ENCODE measurements around the gene LHX1. TPM values are rescaled to one million over a fixed set of nuclear protein-coding genes. Genes with fewer than 3 reads are reported as not detected.

Gene LHX1
- total RNA-seq, 1 donor from 2014 or later: not detected

- Histone ChIP-seq H3K4me3 (ENCODE audit: low read length in 3 of 3) (no peak overlapping the region), H3K9me3 (ENCODE audit: control insufficient read depth in 3 of 3, low read length in 3 of 3) (no peaks in the 10 kb centered on the region), H3K27me3 (ENCODE audit: control insufficient read depth in 3 of 3, insufficient read depth in 3 of 3, low read length in 3 of 3) (peaks cover 37 to 64% (median 55%) of the 10 kb centered on the region in 3 donors), H3K36me3 (ENCODE audit: control insufficient read depth in 3 of 3, insufficient read depth in 3 of 3, low read length in 3 of 3) (no peaks in the 10 kb centered on the region), H3K4me1 (ENCODE audit: control insufficient read depth in 3 of 3, insufficient read depth in 3 of 3, low read length in 3 of 3) (no peaks in the 10 kb centered on the region), H3K9ac (ENCODE audit: low read depth in 1 of 3, low read length in 3 of 3) (no peak overlapping the region), H3K27ac (ENCODE audit: low read depth, low read length) (no peak overlapping the region)
Observed at GRCh38 chr17:36921095-36921851, 16.0 kb upstream of the LHX1 start.

- H3K27me3 ChIP-seq (ENCODE audit: control insufficient read depth in 3 of 3, insufficient read depth in 3 of 3, low read length in 3 of 3): peaks cover 43 to 67% (median 61%) of the 10 kb centered on the region in 3 donors
- H3K27ac ChIP-seq (ENCODE audit: low read depth, low read length): no peak overlapping the region
- no peak overlapping the region for H3K4me3 ChIP-seq (ENCODE audit: low read length in 3 of 3)
- H3K36me3 ChIP-seq (ENCODE audit: control insufficient read depth in 3 of 3, insufficient read depth in 3 of 3, low read length in 3 of 3): no peaks in the 10 kb centered on the region
- H3K9me3 ChIP-seq (ENCODE audit: control insufficient read depth in 3 of 3, low read length in 3 of 3): no peaks in the 10 kb centered on the region
- H3K9ac ChIP-seq (ENCODE audit: low read depth in 1 of 3, low read length in 3 of 3): no peak overlapping the region
- no peaks in the 10 kb centered on the region for H3K4me1 ChIP-seq (ENCODE audit: control insufficient read depth in 3 of 3, insufficient read depth in 3 of 3, low read length in 3 of 3)
Observed at GRCh38 chr17:36922175-36922574, 15.1 kb upstream of the LHX1 start.

GRCh38 chr17:36923814-36924221, 13.5 kb upstream of the LHX1 start:
- H3K36me3 ChIP-seq (ENCODE audit: control insufficient read depth in 3 of 3, insufficient read depth in 3 of 3, low read length in 3 of 3): no peaks in the 10 kb centered on the region
- H3K9ac ChIP-seq (ENCODE audit: low read depth in 1 of 3, low read length in 3 of 3): no peak overlapping the region

GRCh38 chr17:36926226-36926625, 11.0 kb upstream of the LHX1 start:
- peaks cover 0 to 4% (median 4%) of the 10 kb centered on the region in 3 donors for H3K4me1 ChIP-seq (ENCODE audit: control insufficient read depth in 3 of 3, insufficient read depth in 3 of 3, low read length in 3 of 3)
- no peak overlapping the region for H3K9ac ChIP-seq (ENCODE audit: low read depth in 1 of 3, low read length in 3 of 3)
- peaks cover 64 to 76% (median 73%) of the 10 kb centered on the region in 3 donors for H3K27me3 ChIP-seq (ENCODE audit: control insufficient read depth in 3 of 3, insufficient read depth in 3 of 3, low read length in 3 of 3)
- no peaks in the 10 kb centered on the region for H3K9me3 ChIP-seq (ENCODE audit: control insufficient read depth in 3 of 3, low read length in 3 of 3)
- H3K27ac ChIP-seq (ENCODE audit: low read depth, low read length): no peak overlapping the region
- H3K36me3 ChIP-seq (ENCODE audit: control insufficient read depth in 3 of 3, insufficient read depth in 3 of 3, low read length in 3 of 3): no peaks in the 10 kb centered on the region
- no peak overlapping the region for H3K4me3 ChIP-seq (ENCODE audit: low read length in 3 of 3)

More at GRCh38 chr17:36923814-36924221, 13.5 kb upstream of the LHX1 start:
- no peak overlapping the region for H3K27ac ChIP-seq (ENCODE audit: low read depth, low read length)
- H3K4me3 ChIP-seq (ENCODE audit: low read length in 3 of 3): no peak overlapping the region
- H3K27me3 ChIP-seq (ENCODE audit: control insufficient read depth in 3 of 3, insufficient read depth in 3 of 3, low read length in 3 of 3): peaks cover 53 to 72% (median 70%) of the 10 kb centered on the region in 3 donors
- no peaks in the 10 kb centered on the region for H3K4me1 ChIP-seq (ENCODE audit: control insufficient read depth in 3 of 3, insufficient read depth in 3 of 3, low read length in 3 of 3)
- no peaks in the 10 kb centered on the region for H3K9me3 ChIP-seq (ENCODE audit: control insufficient read depth in 3 of 3, low read length in 3 of 3)

DNA sequence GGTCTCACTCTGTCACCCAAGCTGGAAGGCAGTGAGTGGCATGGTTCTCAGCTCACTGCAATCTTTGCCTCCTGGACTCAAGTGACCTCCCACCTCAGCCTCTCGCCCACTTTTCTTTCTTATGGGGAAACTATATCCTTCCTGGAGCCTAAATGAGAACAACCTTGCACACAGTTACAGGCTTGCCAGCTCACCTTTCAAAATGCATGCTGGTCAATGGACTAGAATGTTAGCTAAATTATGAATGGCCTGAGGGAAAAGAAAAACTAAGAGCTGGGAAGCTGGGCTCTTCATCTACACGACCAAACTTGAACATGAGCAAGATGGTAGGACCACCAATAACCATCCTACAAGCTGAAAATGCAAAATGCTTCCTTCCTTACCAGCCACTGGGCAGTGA, 10.6 kb upstream of the LHX1 start:
- no peak overlapping the region for H3K27ac ChIP-seq (ENCODE audit: low read depth, low read length)
- H3K9me3 ChIP-seq (ENCODE audit: control insufficient read depth in 3 of 3, low read length in 3 of 3): no peaks in the 10 kb centered on the region
- H3K36me3 ChIP-seq (ENCODE audit: control insufficient read depth in 3 of 3, insufficient read depth in 3 of 3, low read length in 3 of 3): no peaks in the 10 kb centered on the region
- no peak overlapping the region for H3K9ac ChIP-seq (ENCODE audit: low read depth in 1 of 3, low read length in 3 of 3)
- H3K4me1 ChIP-seq (ENCODE audit: control insufficient read depth in 3 of 3, insufficient read depth in 3 of 3, low read length in 3 of 3): peaks cover 2 to 8% (median 5%) of the 10 kb centered on the region in 3 donors
- peaks cover 66 to 76% (median 74%) of the 10 kb centered on the region in 3 donors for H3K27me3 ChIP-seq (ENCODE audit: control insufficient read depth in 3 of 3, insufficient read depth in 3 of 3, low read length in 3 of 3)
- H3K4me3 ChIP-seq (ENCODE audit: low read length in 3 of 3): no peak overlapping the region

DNA sequence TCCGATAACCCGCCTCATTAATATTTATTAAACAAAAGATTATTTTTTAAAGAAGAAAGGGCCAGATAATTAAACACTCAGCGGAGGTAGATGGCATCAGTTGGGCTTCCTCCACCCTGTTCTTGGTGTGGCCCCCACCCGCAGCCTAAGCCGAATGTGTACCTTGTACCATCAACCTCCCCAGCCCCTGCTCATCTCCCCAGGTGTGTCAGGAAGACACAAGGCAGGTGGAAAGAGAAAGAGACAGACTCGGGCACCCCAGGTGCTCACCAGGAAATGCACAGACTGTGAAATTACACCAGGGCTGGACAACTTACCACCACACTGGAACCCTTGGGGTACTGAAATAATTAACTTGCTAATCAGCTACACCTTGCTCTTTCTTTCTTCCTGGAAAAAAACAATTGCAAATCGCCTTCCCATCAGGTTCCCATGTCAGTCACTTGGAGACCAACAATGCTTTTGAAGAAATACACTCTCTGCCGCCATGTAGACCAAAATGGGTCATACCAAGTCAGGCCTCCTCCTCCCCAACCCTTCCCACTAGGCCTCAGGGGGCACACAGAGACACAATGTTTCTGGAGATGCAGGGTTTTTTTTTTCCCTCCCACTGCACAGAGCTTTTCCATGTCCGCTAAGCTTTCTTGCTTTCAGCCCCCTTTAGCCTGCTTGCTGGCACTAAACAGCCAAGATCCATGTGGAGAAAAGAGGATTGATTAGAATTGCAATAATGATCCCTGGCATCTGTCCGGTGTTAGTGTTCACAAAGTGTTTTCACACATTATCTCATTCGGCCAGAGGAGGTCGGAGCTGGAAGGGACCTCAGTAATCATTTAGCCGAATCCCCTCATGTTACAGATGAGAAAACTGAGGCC, 8.6 kb upstream of the LHX1 start:
- Histone ChIP-seq H3K27me3 (ENCODE audit: control insufficient read depth in 3 of 3, insufficient read depth in 3 of 3, low read length in 3 of 3) (peaks cover 70 to 75% (median 74%) of the 10 kb centered on the region in 3 donors), H3K4me3 (ENCODE audit: low read length in 3 of 3) (no peak overlapping the region), H3K9ac (ENCODE audit: low read depth in 1 of 3, low read length in 3 of 3) (no peak overlapping the region), H3K27ac (ENCODE audit: low read depth, low read length) (no peak overlapping the region), H3K4me1 (ENCODE audit: control insufficient read depth in 3 of 3, insufficient read depth in 3 of 3, low read length in 3 of 3) (peaks cover 13 to 25% (median 19%) of the 10 kb centered on the region in 3 donors), H3K36me3 (ENCODE audit: control insufficient read depth in 3 of 3, insufficient read depth in 3 of 3, low read length in 3 of 3) (no peaks in the 10 kb centered on the region), H3K9me3 (ENCODE audit: control insufficient read depth in 3 of 3, low read length in 3 of 3) (no peaks in the 10 kb centered on the region)

GRCh38 chr17:36929851-36930582, 7.3 kb upstream of the LHX1 start:
- Histone ChIP-seq H3K36me3 (ENCODE audit: control insufficient read depth in 3 of 3, insufficient read depth in 3 of 3, low read length in 3 of 3) (no peaks in the 10 kb centered on the region), H3K27me3 (ENCODE audit: control insufficient read depth in 3 of 3, insufficient read depth in 3 of 3, low read length in 3 of 3) (peaks cover 83 to 87% (median 86%) of the 10 kb centered on the region in 3 donors), H3K27ac (ENCODE audit: low read depth, low read length) (no peak overlapping the region), H3K4me1 (ENCODE audit: control insufficient read depth in 3 of 3, insufficient read depth in 3 of 3, low read length in 3 of 3) (peaks cover 20 to 38% (median 30%) of the 10 kb centered on the region in 3 donors), H3K9ac (ENCODE audit: low read depth in 1 of 3, low read length in 3 of 3) (no peak overlapping the region), H3K4me3 (ENCODE audit: low read length in 3 of 3) (no peak overlapping the region), H3K9me3 (ENCODE audit: control insufficient read depth in 3 of 3, low read length in 3 of 3) (no peaks in the 10 kb centered on the region)

- Histone ChIP-seq H3K27ac (ENCODE audit: low read depth, low read length) (no peak overlapping the region), H3K27me3 (ENCODE audit: control insufficient read depth in 3 of 3, insufficient read depth in 3 of 3, low read length in 3 of 3) (peaks cover 88 to 89% (median 88%) of the 10 kb centered on the region in 3 donors), H3K9ac (ENCODE audit: low read depth in 1 of 3, low read length in 3 of 3) (no peak overlapping the region), H3K4me1 (ENCODE audit: control insufficient read depth in 3 of 3, insufficient read depth in 3 of 3, low read length in 3 of 3) (peaks cover 25 to 43% (median 36%) of the 10 kb centered on the region in 3 donors), H3K9me3 (ENCODE audit: control insufficient read depth in 3 of 3, low read length in 3 of 3) (no peaks in the 10 kb centered on the region), H3K36me3 (ENCODE audit: control insufficient read depth in 3 of 3, insufficient read depth in 3 of 3, low read length in 3 of 3) (no peaks in the 10 kb centered on the region), H3K4me3 (ENCODE audit: low read length in 3 of 3) (no peak overlapping the region)
Observed at GRCh38 chr17:36930583-36930900, 6.7 kb upstream of the LHX1 start.

- no peak overlapping the region for H3K4me3 ChIP-seq (ENCODE audit: low read length in 3 of 3)
- no peaks in the 10 kb centered on the region for H3K9me3 ChIP-seq (ENCODE audit: control insufficient read depth in 3 of 3, low read length in 3 of 3)
- no peak overlapping the region for H3K27ac ChIP-seq (ENCODE audit: low read depth, low read length)
- no peak overlapping the region for H3K9ac ChIP-seq (ENCODE audit: low read depth in 1 of 3, low read length in 3 of 3)
- peaks cover 31 to 50% (median 41%) of the 10 kb centered on the region in 3 donors for H3K4me1 ChIP-seq (ENCODE audit: control insufficient read depth in 3 of 3, insufficient read depth in 3 of 3, low read length in 3 of 3)
- no peaks in the 10 kb centered on the region for H3K36me3 ChIP-seq (ENCODE audit: control insufficient read depth in 3 of 3, insufficient read depth in 3 of 3, low read length in 3 of 3)
- H3K27me3 ChIP-seq (ENCODE audit: control insufficient read depth in 3 of 3, insufficient read depth in 3 of 3, low read length in 3 of 3): peaks cover 94 to 96% (median 95%) of the 10 kb centered on the region in 3 donors
Observed at GRCh38 chr17:36931096-36931696, 6.1 kb upstream of the LHX1 start.

All from skeletal muscle tissue (tissue), 4 donors.